Measurements from ENCODE around the gene ZNF217. TPM values are rescaled to one million over a fixed set of nuclear protein-coding genes. Genes with fewer than 3 reads are reported as not detected.
"Not testable (repeated sequence)": the region's sequence is repeated elsewhere in the genome, so short reads cannot be mapped to it uniquely, and the experiment has no call there.

The ZNF217 gene
- polyA plus RNA-seq, 4 donors, result 31.4 to 35.5 (median 33.9) TPM

DNA sequence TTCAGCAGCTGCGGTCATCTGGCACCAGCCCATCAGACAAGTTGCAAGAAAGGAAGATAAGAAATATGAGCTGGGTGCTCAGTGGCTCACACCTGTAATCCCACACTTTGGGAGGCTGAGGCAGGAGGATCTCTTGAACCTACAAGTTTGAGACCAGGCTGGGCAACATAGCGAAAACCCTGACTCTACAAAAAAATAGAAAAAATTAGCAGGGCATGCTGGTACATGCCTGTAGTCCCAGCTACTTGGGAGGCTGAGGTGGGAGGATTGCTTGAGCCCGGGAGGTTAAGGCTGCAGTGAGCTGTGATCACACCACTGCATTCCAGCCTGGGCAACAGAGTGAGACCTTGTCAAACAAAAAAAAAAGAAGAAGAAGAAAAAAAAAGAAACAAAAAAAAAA, 57.3 kb downstream of the ZNF217 start:
- DNase-seq (ENCODE audit: low read depth in 4 of 4, low spot score in 3 of 4), result not testable (repeated sequence)

DNA sequence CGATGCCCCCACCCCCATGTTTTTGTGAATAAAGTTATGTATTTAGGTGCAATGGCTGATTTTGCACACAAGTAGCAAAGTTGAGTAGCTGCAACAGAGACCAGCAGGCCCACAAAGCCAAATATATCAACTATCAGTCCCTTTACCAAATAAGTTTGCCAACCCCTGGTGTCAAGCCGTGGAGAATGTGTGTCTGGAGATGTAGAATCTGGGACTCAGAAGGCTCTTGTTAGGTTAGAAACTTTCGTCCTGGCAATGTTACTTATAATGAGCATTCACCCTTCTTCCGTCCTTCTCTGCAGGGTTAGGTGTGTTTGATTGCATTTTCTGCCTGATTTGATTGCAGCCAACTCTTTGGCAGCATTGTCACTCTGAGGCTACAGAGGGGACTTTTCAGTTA, 57.8 kb downstream of the ZNF217 start:
- DNase-seq (ENCODE audit: low read depth in 4 of 4, low spot score in 3 of 4), result no peak

DNA sequence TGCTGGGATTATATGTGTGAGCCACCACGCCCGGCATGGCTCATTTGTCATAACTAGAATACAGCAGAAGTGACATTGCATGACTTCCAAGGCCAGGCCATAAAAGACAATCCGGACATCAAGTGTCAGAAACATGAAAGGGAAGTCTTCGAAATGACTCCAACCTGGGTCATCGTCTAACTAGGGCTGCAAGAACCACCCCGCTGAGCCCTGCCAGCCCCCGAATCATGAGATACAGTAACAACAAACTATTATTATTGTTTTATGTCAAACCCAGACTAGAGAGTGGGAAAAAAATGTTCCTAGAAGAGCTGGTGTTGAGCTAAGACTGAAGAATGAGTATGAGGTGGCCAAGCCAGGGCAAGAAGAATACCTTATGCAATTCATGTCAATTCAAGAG, 59.6 kb downstream of the ZNF217 start:
- no peak for DNase-seq (ENCODE audit: low read depth in 4 of 4, low spot score in 3 of 4)

DNA sequence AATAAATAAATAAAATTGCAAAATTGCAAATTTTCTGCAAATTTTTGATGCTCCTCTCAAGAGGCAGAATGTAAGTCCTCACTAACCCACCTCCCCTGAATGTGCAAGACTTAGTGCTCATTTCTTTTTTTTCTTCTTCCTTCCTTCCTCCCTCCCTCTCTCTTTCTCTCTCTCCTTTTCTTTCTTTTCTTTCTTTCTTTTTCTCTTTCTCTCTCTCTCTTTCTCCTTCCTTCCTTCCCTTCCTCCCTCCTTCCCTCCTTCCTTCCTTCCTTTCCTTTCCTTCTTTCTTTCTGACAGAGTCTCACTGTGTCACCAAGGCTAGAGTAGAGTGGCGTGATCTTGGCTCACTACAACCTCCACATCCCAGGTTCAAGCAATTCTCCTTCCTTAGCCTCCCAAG, 60.1 kb downstream of the ZNF217 start:
- no peak for DNase-seq (ENCODE audit: low read depth in 4 of 4, low spot score in 3 of 4)

DNA sequence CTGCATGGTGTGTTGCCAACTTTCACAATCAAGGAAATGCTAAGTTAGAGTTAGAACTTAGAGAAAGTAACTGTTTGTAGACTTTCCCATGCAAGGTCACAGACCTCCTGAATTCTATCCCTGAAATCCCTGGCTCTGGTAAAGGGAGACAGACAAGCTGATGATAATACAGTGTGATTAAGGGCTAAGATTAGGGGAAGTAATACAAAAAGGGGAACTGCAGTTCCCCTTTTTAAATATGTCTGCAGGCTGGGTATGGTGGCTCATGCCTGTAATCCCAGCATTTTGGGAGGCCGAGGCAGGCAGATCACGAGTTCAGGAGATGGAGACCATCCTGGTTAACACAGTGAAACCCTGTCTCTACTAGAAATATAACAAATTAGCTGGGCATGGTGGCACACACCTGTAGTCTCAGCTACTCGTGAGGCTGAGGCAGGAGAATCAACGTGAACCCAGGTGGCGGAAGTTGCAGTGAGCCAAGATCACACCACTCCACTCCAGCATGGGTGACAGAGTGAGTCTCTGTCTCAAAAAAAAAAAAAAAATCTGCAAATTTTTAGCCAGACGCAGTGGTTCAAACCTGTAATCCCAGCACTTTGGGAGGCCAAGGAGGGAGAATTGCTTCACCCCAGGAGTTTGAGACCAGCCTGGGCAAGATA, 60.9 kb downstream of the ZNF217 start:
- not testable (repeated sequence) for DNase-seq (ENCODE audit: low read depth in 4 of 4, low spot score in 3 of 4)

DNA sequence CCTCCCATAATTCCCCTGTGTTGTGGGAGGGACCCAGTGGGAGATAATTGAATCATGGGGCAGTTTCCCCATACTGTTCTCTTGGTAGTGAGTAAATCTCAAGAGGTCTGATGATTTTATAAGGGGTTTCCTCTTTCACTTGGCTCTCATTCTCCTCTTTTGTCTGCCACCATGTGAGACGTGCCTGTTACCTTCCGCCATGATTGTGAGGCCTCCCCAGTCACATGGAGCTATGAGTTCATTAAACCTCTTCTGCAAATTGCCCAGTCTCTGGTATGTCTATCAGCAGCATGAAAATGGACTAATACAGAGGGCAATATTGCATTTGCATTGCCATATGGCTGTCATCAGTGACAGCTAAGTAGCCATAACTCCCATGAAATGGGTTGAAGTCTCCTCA, 63.2 kb downstream of the ZNF217 start:
- DNase-seq (ENCODE audit: low read depth in 4 of 4, low spot score in 3 of 4), result no peak

DNA sequence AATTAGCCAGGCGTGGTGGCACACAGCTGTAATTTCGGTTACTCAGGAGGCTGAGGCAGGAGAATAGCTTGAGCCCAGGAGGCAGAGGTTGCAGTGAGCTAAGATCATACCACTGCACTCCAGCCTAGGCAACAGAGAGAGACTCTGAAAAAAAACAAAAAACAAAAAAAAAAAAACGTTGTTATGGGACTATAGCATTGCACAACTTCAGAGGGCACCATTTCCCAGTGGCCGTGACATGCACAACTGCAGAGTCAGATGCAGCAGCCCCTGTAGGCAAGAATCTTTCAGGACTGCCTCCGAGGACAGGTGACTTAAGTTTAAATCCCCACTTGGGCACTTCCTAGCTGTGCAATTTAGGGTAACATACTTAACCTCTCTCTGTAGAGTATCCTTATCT, 64.0 kb downstream of the ZNF217 start:
- no peak for DNase-seq (ENCODE audit: low read depth in 4 of 4, low spot score in 3 of 4)

DNA sequence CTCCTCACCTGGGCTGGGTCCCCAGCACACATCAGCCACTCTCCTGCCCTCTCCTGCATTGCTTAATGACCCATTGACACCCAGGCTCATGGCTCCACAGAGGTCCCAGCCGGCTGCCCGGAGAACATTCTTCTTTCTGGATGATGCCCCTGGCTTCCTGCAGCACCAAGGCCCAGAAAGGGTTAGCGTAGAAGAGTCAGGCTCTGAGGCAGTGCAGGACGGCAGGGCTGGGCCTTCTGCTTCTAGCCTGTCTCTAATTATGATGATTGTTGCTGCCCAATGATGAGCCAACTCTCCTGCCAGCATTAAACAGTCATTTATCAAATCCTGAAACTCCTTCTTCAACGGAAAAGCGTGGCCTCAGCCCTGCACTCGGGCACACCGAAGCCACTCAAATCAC, 66.4 kb downstream of the ZNF217 start:
- no peak for DNase-seq (ENCODE audit: low read depth in 4 of 4, low spot score in 3 of 4)

DNA sequence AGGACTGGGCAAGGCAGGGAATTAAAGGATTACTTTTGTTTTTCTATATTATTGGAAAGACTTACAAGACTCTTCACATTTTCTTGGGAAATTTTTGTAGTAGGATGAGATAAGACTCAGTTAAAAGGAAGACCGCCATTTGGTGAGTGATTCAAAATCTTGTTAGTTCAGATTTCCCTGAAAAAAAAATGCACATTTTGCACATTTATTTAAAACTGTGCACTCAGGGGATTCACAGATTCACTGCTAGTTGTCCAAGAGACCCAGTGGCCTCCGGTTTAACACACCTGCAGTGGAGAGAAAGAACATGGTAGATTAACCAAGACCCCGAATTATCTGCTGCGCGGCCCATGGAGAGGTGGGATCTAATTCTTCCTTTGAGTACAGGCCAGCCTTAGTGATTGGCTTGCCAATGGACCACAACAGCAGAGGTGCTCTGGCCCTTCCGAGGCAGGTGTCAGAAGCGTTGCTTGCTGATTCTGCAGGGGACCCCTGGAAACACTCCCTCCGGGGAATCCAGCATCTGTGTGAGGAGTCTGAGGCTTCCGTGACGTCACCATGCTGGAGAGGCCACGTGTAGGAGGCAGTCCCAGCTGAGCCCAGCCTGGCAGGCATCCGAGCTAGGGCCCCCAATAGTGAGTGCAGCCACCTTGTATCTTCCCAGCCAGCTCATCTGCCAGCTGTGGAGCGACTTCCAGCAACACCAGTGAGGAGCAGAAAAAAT, 68.9 kb downstream of the ZNF217 start:
- no peak for DNase-seq (ENCODE audit: low read depth in 4 of 4, low spot score in 3 of 4)

DNA sequence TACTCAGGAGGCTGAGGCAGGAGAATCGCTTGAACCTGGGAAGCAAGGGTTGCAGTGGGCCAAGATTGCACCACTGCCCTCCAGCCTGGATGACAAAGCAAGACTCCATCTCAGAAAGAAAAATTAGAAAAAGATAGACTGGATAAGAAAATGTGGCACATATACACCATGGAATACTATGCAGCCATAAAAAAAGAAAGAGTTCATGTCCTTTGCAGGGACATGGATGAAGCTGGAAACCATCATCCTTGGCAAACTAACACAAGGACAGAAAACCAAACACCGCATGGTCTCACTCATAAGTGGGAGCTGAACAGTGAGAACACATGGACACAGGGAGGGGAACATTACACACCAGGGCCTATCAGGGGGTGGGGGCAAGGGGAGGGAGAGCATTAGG, 70.0 kb downstream of the ZNF217 start:
- not testable (repeated sequence) for DNase-seq (ENCODE audit: low read depth in 4 of 4, low spot score in 3 of 4)

DNA sequence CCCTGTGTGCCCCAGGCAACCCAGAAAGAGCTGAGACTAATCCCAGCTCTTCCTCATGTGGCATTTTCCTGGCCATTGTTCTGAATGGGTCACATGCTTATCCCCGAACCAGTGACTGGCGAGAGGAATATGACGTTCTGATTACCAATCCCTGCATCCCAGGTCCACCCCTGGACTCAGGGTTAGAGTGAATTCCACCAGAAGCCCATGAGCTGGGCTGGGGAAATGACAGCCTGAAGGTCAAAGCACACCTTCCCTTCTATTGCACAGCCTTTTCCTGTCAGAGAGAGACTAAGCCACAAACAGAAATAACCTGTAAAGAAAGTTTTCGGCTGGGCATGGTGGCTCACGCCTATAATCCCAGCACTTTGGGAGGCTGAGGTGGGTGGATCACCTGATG, 70.9 kb downstream of the ZNF217 start:
- DNase-seq (ENCODE audit: low read depth in 4 of 4, low spot score in 3 of 4), result no peak

DNA sequence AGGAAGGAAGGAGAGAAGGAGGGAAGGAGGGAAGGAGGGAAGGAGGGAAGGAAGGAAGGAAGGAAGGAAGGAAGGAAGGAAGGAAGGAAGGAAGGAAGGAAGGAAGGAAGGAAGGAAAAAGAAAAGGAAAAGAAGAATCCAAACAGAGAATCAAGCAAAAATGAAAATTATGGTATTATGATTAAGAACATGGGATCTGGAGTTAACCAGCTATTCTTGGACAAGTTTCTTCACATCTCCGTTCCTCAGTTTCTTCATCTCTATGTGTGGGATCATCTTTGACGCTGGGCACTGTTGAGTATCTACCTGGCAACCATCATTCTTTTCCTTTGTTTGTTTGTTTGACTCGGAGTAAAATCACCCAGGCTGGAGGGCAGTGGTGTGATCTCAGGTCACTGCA, 71.6 kb downstream of the ZNF217 start:
- no peak for DNase-seq (ENCODE audit: low read depth in 4 of 4, low spot score in 3 of 4)

DNA sequence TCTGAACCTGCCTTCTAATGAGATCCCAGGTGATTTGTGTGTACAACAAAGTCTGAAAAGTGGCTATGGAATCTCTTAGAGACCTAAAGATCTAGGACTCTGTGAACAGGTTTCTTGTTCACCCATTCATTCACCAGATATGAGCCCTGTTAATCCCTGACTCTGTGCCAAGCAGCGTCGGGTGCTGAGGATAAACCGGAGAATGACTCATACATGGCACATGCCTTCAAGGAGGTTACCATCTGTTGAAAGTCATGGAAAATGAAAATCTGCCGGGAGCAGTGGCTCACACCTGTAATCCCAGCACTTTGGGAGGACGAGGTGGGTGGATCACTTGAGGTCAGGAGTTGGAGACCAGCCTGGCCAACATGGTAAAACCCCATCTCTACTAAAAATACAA, 72.2 kb downstream of the ZNF217 start:
- DNase-seq (ENCODE audit: low read depth in 4 of 4, low spot score in 3 of 4), result not testable (repeated sequence)

DNA sequence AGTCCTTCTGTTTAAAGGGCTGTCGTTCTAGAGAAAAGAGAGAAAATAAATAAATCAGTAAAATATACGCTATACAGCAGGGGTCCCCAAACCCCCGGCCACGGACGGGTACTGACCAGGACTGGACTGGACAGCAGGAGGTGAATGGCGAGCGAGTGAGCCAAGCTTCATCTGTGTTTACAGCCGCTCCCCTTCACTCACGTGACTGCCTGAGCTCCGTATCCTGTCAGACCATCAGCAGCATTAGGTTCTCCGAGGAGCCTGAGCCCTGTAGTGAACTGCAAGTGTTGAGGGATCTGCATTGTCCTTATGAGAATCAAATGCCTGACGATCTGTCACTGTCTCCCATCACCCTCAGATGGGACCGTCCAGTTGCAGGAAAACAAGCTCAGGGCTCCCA, 76.5 kb downstream of the ZNF217 start:
- no peak for DNase-seq (ENCODE audit: low read depth in 4 of 4, low spot score in 3 of 4)
